ENCODE measurements around the gene TRIM31.

Gene TRIM31

GRCh38 chr6:30102970-30103871 lies 9.7 kb downstream of the TRIM31 start:
- Histone ChIP-seq H3K9me2 (replicated peaks; ENCODE audit: insufficient read depth, low read length) (no peaks in the 10 kb centered on the region), H3K4me2 (ENCODE audit: low read depth, low read length, poor library complexity, severe bottlenecking) (peak overlapping the region; percentile 67), H3K4me3 (ENCODE audit: insufficient read depth, low read length, poor library complexity, severe bottlenecking) (peak overlapping the region; percentile 34), H4K20me1 (ENCODE audit: low read depth, low read length) (no peaks in the 10 kb centered on the region), H3K9me3 (ENCODE audit: insufficient read depth, low read length) (no peaks in the 10 kb centered on the region), H3K79me2 (ENCODE audit: insufficient read depth, low read length) (no peaks in the 10 kb centered on the region), H2AFZ (ENCODE audit: low read depth, low read length, severe bottlenecking) (peak overlapping the region; percentile 83), H3F3A (ENCODE audit: insufficient read depth) (peaks cover 5% of the 10 kb centered on the region), H3K9ac (ENCODE audit: low read length) (peak overlapping the region; percentile 29), H3K36me3 (ENCODE audit: low read length) (no peaks in the 10 kb centered on the region), H3K27ac (ENCODE audit: low read depth, low read length) (no peak overlapping the region), H3K27me3 (ENCODE audit: low read length) (no peaks in the 10 kb centered on the region)
- TF ChIP-seq CTCF (IDR thresholded peaks at IDR 0.05; ENCODE audit: insufficient read depth, low read length, poor library complexity, severe bottlenecking) = peak; percentile 99
- no peak for TF ChIP-seq EZH2phosphoT487 (conservative IDR thresholded peaks at IDR 0.05; ENCODE audit: low read length)

GRCh38 chr6:30102414-30102969 lies 10.4 kb downstream of the TRIM31 start:
- peaks cover 5% of the 10 kb centered on the region for H3F3A ChIP-seq (ENCODE audit: insufficient read depth)
- H3K4me3 ChIP-seq (ENCODE audit: insufficient read depth, low read length, poor library complexity, severe bottlenecking) = peak overlapping the region; percentile 43
- H3K36me3 ChIP-seq (ENCODE audit: low read length) = no peaks in the 10 kb centered on the region
- H3K27me3 ChIP-seq (ENCODE audit: low read length) = no peaks in the 10 kb centered on the region
- no peak overlapping the region for H3K27ac ChIP-seq (ENCODE audit: low read depth, low read length)
- H4K20me1 ChIP-seq (ENCODE audit: low read depth, low read length) = no peaks in the 10 kb centered on the region
- peak overlapping the region; percentile 67 for H3K4me2 ChIP-seq (ENCODE audit: low read depth, low read length, poor library complexity, severe bottlenecking)
- H3K9me2 ChIP-seq (replicated peaks; ENCODE audit: insufficient read depth, low read length) = no peaks in the 10 kb centered on the region
- peak overlapping the region; percentile 83 for H2AFZ ChIP-seq (ENCODE audit: low read depth, low read length, severe bottlenecking)
- H3K9ac ChIP-seq (ENCODE audit: low read length) = peak overlapping the region; percentile 46; the same call in 1 of the 2 replicates
- H3K9me3 ChIP-seq (ENCODE audit: insufficient read depth, low read length) = no peaks in the 10 kb centered on the region
- TF ChIP-seq CTCF (IDR thresholded peaks at IDR 0.05; ENCODE audit: insufficient read depth, low read length, poor library complexity, severe bottlenecking) = no peak
- no peak for TF ChIP-seq EZH2phosphoT487 (conservative IDR thresholded peaks at IDR 0.05; ENCODE audit: low read length)
- no peaks in the 10 kb centered on the region for H3K79me2 ChIP-seq (ENCODE audit: insufficient read depth, low read length)

- Histone ChIP-seq H4K20me1 (ENCODE audit: low read depth, low read length) (no peaks in the 10 kb centered on the region), H3K9me3 (ENCODE audit: insufficient read depth, low read length) (no peaks in the 10 kb centered on the region), H3K27me3 (ENCODE audit: low read length) (no peaks in the 10 kb centered on the region), H3K36me3 (ENCODE audit: low read length) (no peaks in the 10 kb centered on the region), H3K27ac (ENCODE audit: low read depth, low read length) (no peak overlapping the region), H3K9me2 (replicated peaks; ENCODE audit: insufficient read depth, low read length) (no peaks in the 10 kb centered on the region), H3K4me3 (ENCODE audit: insufficient read depth, low read length, poor library complexity, severe bottlenecking) (peak overlapping the region; percentile 43), H3F3A (ENCODE audit: insufficient read depth) (peaks cover 5% of the 10 kb centered on the region), H3K9ac (ENCODE audit: low read length) (peak overlapping the region; percentile 46), H3K79me2 (ENCODE audit: insufficient read depth, low read length) (no peaks in the 10 kb centered on the region), H3K4me2 (ENCODE audit: low read depth, low read length, poor library complexity, severe bottlenecking) (peak overlapping the region; percentile 67), H2AFZ (ENCODE audit: low read depth, low read length, severe bottlenecking) (peak overlapping the region; percentile 83)
- TF ChIP-seq CTCF (IDR thresholded peaks at IDR 0.05; ENCODE audit: insufficient read depth, low read length, poor library complexity, severe bottlenecking) = no peak
- no peak for TF ChIP-seq EZH2phosphoT487 (conservative IDR thresholded peaks at IDR 0.05; ENCODE audit: low read length)
These were observed 11.2 kb downstream of the TRIM31 start for GRCh38 chr6:30101444-30102413.

Data from SU-DHL-6 (cell line).